Cerebellar nuclear complex (tissue), 1 donor: ENCODE measurements around the gene CYB561D1.

Experiments
- DNase-seq, 2 experiments: peaks; one replicate each; lab custom pipeline; 2025; lab: John Stamatoyannopoulos, UW

Gene CYB561D1

GRCh38 chr1:109529881-109530456, 36.1 kb downstream of the CYB561D1 start:
- no peak for DNase-seq

GRCh38 chr1:109530457-109531087, 36.7 kb downstream of the CYB561D1 start:
- no peak for DNase-seq

- DNase-seq, result no peak
Observed at GRCh38 chr1:109531380-109531779, 37.5 kb downstream of the CYB561D1 start.

GRCh38 chr1:109531826-109532364, 38.0 kb downstream of the CYB561D1 start:
- DNase-seq, result no peak

- DNase-seq, result peak in 1 of 2 experiments; percentile 71
Observed at GRCh38 chr1:109532365-109533136, 38.7 kb downstream of the CYB561D1 start.

GRCh38 chr1:109534307-109534858, 40.5 kb downstream of the CYB561D1 start:
- no peak for DNase-seq

GRCh38 chr1:109535481-109535880, 41.6 kb downstream of the CYB561D1 start:
- DNase-seq, result no peak

- peak in 1 of 2 experiments; percentile 59 for DNase-seq
Observed at GRCh38 chr1:109535971-109536491, 42.1 kb downstream of the CYB561D1 start.

GRCh38 chr1:109537450-109538178, 43.7 kb downstream of the CYB561D1 start:
- no peak for DNase-seq

- DNase-seq, result no peak
Observed at GRCh38 chr1:109538827-109539555, 45.1 kb downstream of the CYB561D1 start.

GRCh38 chr1:109539676-109540075, 45.8 kb downstream of the CYB561D1 start, which contains the start of gene GPR61:
Gene GPR61, plus strand, starts transcription at chr1:109539872. Its CDS starts 3,151 bp downstream, at chr1:109543023.
- DNase-seq, result peak; percentile 37 to 40

GRCh38 chr1:109541102-109541501, 47.2 kb downstream of the CYB561D1 start:
- DNase-seq, result no peak

- no peak for DNase-seq
Observed at GRCh38 chr1:109542657-109543056, 48.8 kb downstream of the CYB561D1 start.

GRCh38 chr1:109543283-109543987, 49.5 kb downstream of the CYB561D1 start:
- no peak for DNase-seq

- no peak for DNase-seq
Observed at GRCh38 chr1:109543988-109544735, 50.3 kb downstream of the CYB561D1 start.

- peak in 1 of 2 experiments; percentile 76 for DNase-seq
Observed at GRCh38 chr1:109546311-109547109, 52.6 kb downstream of the CYB561D1 start.

- DNase-seq, result no peak
Observed at GRCh38 chr1:109547463-109548320, 53.8 kb downstream of the CYB561D1 start.
